ENCODE data around the gene C10orf143. TPM values are rescaled to one million over a fixed set of nuclear protein-coding genes. Genes with fewer than 3 reads are reported as not detected.

Gene C10orf143
- total RNA-seq, 4 donors from 2014 or later: 0.38 to 3.9 (median 3.3) TPM

GRCh38 chr10:130018265-130018664, 92.4 kb downstream of the C10orf143 start:
- intact Hi-C loops (cut with DNase I; ENCODE audit: low total_unique reads): no loop called here
- 73 to 77% methylated on average over 5 of the region's 5 CpGs for WGBS, 2 donors

GRCh38 chr10:130017631-130018022, 93.0 kb downstream of the C10orf143 start:
- H3K4me3 ChIP-seq (ENCODE audit: low read depth, poor library complexity, severe bottlenecking): no peak overlapping the region
- peak in 1 of 2 donors; percentile 80 for DNase-seq (ENCODE audit: low spot score in 2 of 2)
- no peak for TF ChIP-seq POLR2A (IDR thresholded peaks at IDR 0.05)
- TF ChIP-seq CTCF (IDR thresholded peaks at IDR 0.05): no peak
- 86 to 88% methylated on average over 12 to 13 of the region's 13 CpGs for WGBS, 2 donors
- intact Hi-C loops (cut with DNase I; ENCODE audit: low total_unique reads): no loop called here

More at GRCh38 chr10:130018265-130018664, 92.4 kb downstream of the C10orf143 start:
- TF ChIP-seq POLR2A (IDR thresholded peaks at IDR 0.05) (no peak), CTCF (IDR thresholded peaks at IDR 0.05) (no peak)
- DNase-seq (ENCODE audit: low spot score in 2 of 2): peak in 1 of 2 donors; percentile 65
- H3K4me3 ChIP-seq (ENCODE audit: low read depth, poor library complexity, severe bottlenecking): no peak overlapping the region

GRCh38 chr10:130016993-130017630, 93.5 kb downstream of the C10orf143 start:
- intact Hi-C loops (cut with DNase I; ENCODE audit: low total_unique reads): no loop called here
- WGBS, 2 donors: 81 to 85% methylated on average over 19 of the region's 19 CpGs
- peak; percentile 9 to 70 for DNase-seq (ENCODE audit: low spot score in 2 of 2)
- no peak overlapping the region for H3K4me3 ChIP-seq (ENCODE audit: low read depth, poor library complexity, severe bottlenecking)
- no peak for TF ChIP-seq CTCF (IDR thresholded peaks at IDR 0.05)
- TF ChIP-seq POLR2A (IDR thresholded peaks at IDR 0.05): no peak

- TF ChIP-seq CTCF (IDR thresholded peaks at IDR 0.05) (no peak), POLR2A (IDR thresholded peaks at IDR 0.05) (no peak)
- intact Hi-C loops (cut with DNase I; ENCODE audit: low total_unique reads): no loop called here
- no peak for DNase-seq (ENCODE audit: low spot score in 2 of 2)
- 95 to 96% methylated on average over 3 of the region's 3 CpGs for WGBS, 2 donors
- H3K4me3 ChIP-seq (ENCODE audit: low read depth, poor library complexity, severe bottlenecking): no peak overlapping the region
These were observed 94.5 kb downstream of the C10orf143 start for GRCh38 chr10:130016095-130016494.

GRCh38 chr10:130015075-130015695, 95.4 kb downstream of the C10orf143 start:
- intact Hi-C loops (cut with DNase I; ENCODE audit: low total_unique reads): no loop called here
- no peak for TF ChIP-seq CTCF (IDR thresholded peaks at IDR 0.05)
- TF ChIP-seq POLR2A (IDR thresholded peaks at IDR 0.05): no peak
- no peak for DNase-seq (ENCODE audit: low spot score in 2 of 2)
- 84 to 86% methylated on average over 21 to 22 of the region's 22 CpGs for WGBS, 2 donors
- H3K4me3 ChIP-seq (ENCODE audit: low read depth, poor library complexity, severe bottlenecking): no peak overlapping the region

All from lower leg skin (tissue), 4 donors.